RWPE2 (cell line): ENCODE measurements around the gene RBM20.

ENCODE experiments used
- ATAC-seq: fragments of 200-7000 bp; cut with Tn5 transposase; 3 replicates; pipeline ENCODE4 v1.9.1; 2021; ENCODE audit warnings: low read depth
- DNase-seq: peaks from one replicate; pipeline ENCODE4 v3.0.0-alpha.2; 2020; ENCODE audit warnings: low spot score
- H3K27ac ChIP-seq: fragments of 450-650 bp; 2 replicates; pipeline ENCODE4 v1.5.1; 2017; ENCODE audit warnings: mild to moderate bottlenecking; ENCODE audit not compliant: poor library complexity, severe bottlenecking
- H3K27me3 ChIP-seq: fragments of 250-450 bp; sonication (Bioruptor Pico); 2 replicates; pipeline ENCODE4 v1.5.1; 2021; ENCODE audit warnings: mild to moderate bottlenecking, moderate library complexity; ENCODE audit not compliant: insufficient read depth, poor library complexity, severe bottlenecking
- H3K36me3 ChIP-seq: fragments of 250-450 bp; sonication (Bioruptor Pico); 2 replicates; pipeline ENCODE4 v1.5.1; 2020; ENCODE audit warnings: low read depth, mild to moderate bottlenecking, moderate library complexity
- H3K4me1 ChIP-seq: fragments of 250-450 bp; sonication (Bioruptor Pico); 2 replicates; pipeline ENCODE4 v1.5.1; 2021; ENCODE audit warnings: mild to moderate bottlenecking, moderate library complexity; ENCODE audit not compliant: insufficient read depth, poor library complexity, severe bottlenecking
- H3K4me3 ChIP-seq: fragments of 250-450 bp; sonication (Bioruptor Pico); 2 replicates; pipeline ENCODE4 v1.5.1; 2021; ENCODE audit warnings: mild to moderate bottlenecking, moderate library complexity; ENCODE audit not compliant: severe bottlenecking
- H3K9me3 ChIP-seq: fragments of 250-450 bp; sonication (Bioruptor Pico); 2 replicates; pipeline ENCODE4 v1.5.1; 2021; ENCODE audit warnings: mild to moderate bottlenecking, moderate library complexity; ENCODE audit not compliant: severe bottlenecking
- TF ChIP-seq, protein P1 (sequence below): fragments of 450-650 bp; IDR thresholded peaks from one replicate; pipeline ENCODE4 v1.5.1; 2017; ENCODE audit warnings: mild to moderate bottlenecking, moderate library complexity; ENCODE audit not compliant: poor library complexity, severe bottlenecking

Gene RBM20

DNA sequence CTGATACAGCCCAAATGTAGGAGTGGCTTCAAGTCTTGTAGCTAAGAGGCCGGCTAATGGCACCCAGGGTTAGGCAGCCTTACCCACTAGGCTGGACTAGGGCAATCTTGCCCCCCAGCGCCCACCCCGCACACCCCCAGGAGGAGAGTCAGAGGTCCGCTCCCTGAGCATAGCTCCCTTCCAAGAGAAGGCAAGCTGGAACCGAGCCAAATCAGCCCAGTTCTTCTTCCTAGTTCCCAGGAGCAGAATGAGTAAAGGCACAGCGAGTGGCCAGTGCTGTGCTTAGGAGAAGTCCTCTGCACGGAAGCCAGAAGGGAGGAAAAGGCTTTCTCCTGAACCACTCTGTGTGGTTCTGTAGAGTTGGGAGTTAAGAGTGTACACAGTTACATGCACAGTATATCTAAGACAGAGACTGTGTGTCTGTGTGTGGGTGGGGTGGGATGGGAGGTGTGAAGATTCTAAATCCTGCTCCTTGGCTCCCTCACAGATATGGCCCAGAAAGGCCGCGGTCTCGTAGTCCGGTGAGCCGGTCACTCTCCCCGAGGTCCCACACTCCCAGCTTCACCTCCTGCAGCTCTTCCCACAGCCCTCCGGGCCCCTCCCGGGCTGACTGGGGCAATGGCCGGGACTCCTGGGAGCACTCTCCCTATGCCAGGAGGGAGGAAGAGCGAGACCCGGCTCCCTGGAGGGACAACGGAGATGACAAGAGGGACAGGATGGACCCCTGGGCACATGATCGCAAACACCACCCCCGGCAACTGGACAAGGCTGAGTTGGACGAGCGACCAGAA is 167.8 kb downstream of the RBM20 start:
- Histone ChIP-seq H3K4me3 (no peak overlapping the region), H3K9me3 (no peaks in the 10 kb centered on the region), H3K4me1 (no peaks in the 10 kb centered on the region), H3K27me3 (no peaks in the 10 kb centered on the region), H3K27ac (no peak overlapping the region), H3K36me3 (no peaks in the 10 kb centered on the region)
- DNase-seq (no peak), ATAC-seq (no peak)
- TF ChIP-seq, protein P1, sequence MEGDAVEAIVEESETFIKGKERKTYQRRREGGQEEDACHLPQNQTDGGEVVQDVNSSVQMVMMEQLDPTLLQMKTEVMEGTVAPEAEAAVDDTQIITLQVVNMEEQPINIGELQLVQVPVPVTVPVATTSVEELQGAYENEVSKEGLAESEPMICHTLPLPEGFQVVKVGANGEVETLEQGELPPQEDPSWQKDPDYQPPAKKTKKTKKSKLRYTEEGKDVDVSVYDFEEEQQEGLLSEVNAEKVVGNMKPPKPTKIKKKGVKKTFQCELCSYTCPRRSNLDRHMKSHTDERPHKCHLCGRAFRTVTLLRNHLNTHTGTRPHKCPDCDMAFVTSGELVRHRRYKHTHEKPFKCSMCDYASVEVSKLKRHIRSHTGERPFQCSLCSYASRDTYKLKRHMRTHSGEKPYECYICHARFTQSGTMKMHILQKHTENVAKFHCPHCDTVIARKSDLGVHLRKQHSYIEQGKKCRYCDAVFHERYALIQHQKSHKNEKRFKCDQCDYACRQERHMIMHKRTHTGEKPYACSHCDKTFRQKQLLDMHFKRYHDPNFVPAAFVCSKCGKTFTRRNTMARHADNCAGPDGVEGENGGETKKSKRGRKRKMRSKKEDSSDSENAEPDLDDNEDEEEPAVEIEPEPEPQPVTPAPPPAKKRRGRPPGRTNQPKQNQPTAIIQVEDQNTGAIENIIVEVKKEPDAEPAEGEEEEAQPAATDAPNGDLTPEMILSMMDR = no peak

DNA sequence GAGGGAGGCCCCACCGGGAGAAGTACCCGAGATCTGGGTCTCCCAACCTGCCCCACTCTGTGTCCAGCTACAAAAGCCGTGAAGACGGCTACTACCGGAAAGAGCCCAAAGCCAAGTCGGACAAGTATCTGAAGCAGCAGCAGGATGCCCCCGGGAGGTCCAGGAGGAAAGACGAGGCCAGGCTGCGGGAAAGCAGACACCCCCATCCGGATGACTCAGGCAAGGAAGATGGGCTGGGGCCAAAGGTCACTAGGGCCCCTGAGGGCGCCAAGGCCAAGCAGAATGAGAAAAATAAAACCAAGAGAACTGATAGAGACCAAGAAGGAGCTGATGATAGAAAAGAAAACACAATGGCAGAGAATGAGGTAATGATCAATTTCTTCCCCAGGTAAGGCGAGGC is 168.4 kb downstream of the RBM20 start:
- no peaks in the 10 kb centered on the region for H3K36me3 ChIP-seq
- H3K4me3 ChIP-seq = no peak overlapping the region
- no peaks in the 10 kb centered on the region for H3K4me1 ChIP-seq
- TF ChIP-seq, protein P1 = no peak
- DNase-seq (no peak), ATAC-seq (no peak)
- H3K27me3 ChIP-seq = no peaks in the 10 kb centered on the region
- no peak overlapping the region for H3K27ac ChIP-seq
- no peaks in the 10 kb centered on the region for H3K9me3 ChIP-seq

DNA sequence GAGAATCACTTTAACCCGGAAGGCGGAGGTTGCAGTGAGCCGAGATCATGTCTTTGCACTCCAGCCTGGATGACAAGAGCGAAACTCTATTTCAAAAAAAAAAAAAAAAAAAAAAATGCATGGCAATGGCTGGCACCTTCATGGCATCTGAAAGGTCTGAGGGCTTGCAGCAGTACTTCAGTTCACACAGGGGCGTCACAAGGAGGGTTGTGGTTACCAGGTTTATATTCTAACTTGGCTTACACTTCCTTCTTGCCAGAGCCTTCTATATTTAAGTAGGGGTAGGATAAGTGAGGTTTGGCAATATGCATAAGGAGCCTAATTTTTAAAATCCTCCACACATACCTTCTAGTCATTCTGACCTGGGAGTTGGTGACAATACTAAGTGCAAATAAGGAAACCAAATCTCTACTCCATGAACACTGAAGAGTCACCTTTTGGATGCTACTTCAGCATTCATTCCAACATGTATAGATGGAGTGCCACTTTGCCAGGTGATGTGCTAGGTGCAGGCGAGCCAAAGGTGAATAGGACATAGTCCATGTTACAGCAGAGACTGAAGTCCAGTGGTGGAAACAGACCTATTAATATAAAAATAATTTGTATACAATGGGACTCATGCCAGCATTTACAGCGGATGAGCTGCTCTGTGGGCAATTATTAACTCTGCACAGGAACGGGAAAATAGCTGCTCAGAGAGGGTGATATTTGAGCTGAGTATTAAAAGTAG is 169.8 kb downstream of the RBM20 start:
- no peaks in the 10 kb centered on the region for H3K4me1 ChIP-seq
- TF ChIP-seq, protein P1 = no peak
- no peaks in the 10 kb centered on the region for H3K36me3 ChIP-seq
- DNase-seq = no peak
- no peak overlapping the region for H3K27ac ChIP-seq
- no peak for ATAC-seq
- no peak overlapping the region for H3K4me3 ChIP-seq
- no peaks in the 10 kb centered on the region for H3K9me3 ChIP-seq
- H3K27me3 ChIP-seq = no peaks in the 10 kb centered on the region

DNA sequence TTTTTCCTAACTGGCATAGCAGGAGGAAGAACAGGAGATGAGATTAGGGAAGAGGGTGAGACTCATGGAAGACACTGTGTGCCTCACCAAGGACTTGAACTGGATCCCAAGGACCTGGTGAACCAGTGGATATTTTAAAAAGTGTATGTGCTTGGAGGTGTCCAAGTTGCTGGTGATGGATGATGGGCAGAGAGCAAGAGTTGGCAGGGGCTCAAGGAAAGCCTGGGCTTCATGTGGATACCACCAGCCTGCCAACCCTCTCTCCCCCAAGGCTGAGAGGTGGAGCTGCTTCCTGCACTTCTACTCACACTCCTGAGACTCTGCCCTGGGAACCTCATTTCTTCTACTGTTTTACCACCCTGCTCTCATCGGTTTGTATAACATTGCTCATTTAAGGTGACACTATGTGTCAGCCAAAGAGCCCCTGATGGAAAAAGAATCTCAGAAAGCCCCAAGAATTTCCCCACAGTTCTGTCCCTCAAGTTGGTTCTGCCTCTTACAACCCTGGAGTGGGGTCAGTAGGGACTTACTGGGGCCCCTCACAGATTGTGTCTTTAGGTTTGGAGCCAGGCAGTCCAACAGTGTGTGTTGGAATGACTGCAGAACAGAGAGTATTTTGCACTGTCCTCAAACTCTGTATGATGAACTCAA is 171.3 kb downstream of the RBM20 start:
- TF ChIP-seq, protein P1 = no peak
- Histone ChIP-seq H3K36me3 (no peaks in the 10 kb centered on the region), H3K27ac (no peak overlapping the region), H3K4me1 (no peaks in the 10 kb centered on the region), H3K27me3 (no peaks in the 10 kb centered on the region), H3K9me3 (no peaks in the 10 kb centered on the region), H3K4me3 (no peak overlapping the region)
- ATAC-seq (no peak), DNase-seq (no peak)
